ENCODE results near the gene CHST1. TPM values are rescaled to one million over a fixed set of nuclear protein-coding genes. Genes with fewer than 3 reads are reported as not detected.

The CHST1 gene
- total RNA-seq, 3 donors from 2014 or later (not counting 1 experiment from before 2014, with no cell fraction given) = not detected

DNA sequence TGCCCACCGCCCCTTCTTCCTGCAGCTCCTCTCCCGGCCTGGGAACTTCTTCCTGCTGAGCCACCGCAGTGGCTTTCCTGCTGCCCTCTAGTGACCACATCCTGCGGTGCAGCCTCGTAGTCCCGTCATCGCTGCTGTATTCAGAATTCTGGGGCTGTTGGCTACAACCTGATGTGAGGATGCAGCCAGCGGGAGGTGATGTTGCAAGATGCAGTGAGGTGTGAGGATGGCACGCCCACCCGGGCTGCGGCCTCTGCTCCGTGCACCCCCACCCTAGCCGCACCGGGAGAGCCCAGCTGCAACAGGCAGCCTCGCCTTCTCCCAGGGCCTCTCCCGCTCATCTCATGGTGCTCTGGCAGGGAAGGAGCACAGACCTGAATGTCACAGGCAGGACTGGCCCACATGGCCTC is 10.1 kb downstream of the CHST1 start:
- no peak overlapping the region for H3K4me3 Mint-ChIP-seq
- H3K4me1 ChIP-seq (ENCODE audit: control insufficient read depth, insufficient read depth, low read length) = peaks cover 18% of the 10 kb centered on the region
- peaks cover 22 to 26% of the 10 kb centered on the region in 2 donors for H3K27me3 Mint-ChIP-seq (ENCODE audit: low read depth in 2 of 2)
- H3K9me3 Mint-ChIP-seq = no peaks in the 10 kb centered on the region
- no peaks in the 10 kb centered on the region for H3K36me3 ChIP-seq (ENCODE audit: control insufficient read depth, insufficient read depth, low read length)
- intact Hi-C loops (cut with micrococcal nuclease) = loop anchor here (10.0 kb wide), 1 partner anchor 281 kb away; no protein-coding TSS in a partner anchor
- no peaks in the 10 kb centered on the region for H3K9me3 ChIP-seq (ENCODE audit: control insufficient read depth, insufficient read depth, low read length)
- no peaks in the 10 kb centered on the region for H3K36me3 Mint-ChIP-seq
- ATAC-seq (peak; percentile 61 to 81 (median 64)), DNase-seq (peak; percentile 39 to 72)
- TF ChIP-seq, protein P1, sequence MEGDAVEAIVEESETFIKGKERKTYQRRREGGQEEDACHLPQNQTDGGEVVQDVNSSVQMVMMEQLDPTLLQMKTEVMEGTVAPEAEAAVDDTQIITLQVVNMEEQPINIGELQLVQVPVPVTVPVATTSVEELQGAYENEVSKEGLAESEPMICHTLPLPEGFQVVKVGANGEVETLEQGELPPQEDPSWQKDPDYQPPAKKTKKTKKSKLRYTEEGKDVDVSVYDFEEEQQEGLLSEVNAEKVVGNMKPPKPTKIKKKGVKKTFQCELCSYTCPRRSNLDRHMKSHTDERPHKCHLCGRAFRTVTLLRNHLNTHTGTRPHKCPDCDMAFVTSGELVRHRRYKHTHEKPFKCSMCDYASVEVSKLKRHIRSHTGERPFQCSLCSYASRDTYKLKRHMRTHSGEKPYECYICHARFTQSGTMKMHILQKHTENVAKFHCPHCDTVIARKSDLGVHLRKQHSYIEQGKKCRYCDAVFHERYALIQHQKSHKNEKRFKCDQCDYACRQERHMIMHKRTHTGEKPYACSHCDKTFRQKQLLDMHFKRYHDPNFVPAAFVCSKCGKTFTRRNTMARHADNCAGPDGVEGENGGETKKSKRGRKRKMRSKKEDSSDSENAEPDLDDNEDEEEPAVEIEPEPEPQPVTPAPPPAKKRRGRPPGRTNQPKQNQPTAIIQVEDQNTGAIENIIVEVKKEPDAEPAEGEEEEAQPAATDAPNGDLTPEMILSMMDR (IDR thresholded peaks at IDR 0.05) = peak; percentile 78
- H3K27ac ChIP-seq (ENCODE audit: low read length) = no peak overlapping the region
- peaks cover 2% of the 10 kb centered on the region for H3K27me3 ChIP-seq (ENCODE audit: control insufficient read depth, insufficient read depth, low read length)
- no peak overlapping the region for H3K27ac Mint-ChIP-seq
- peaks cover 5 to 10% of the 10 kb centered on the region in 2 donors for H3K4me1 Mint-ChIP-seq
- H3K4me3 ChIP-seq (ENCODE audit: low read length) = no peak overlapping the region
- 14% methylated on average over 16 of the region's 16 CpGs for WGBS (ENCODE audit: insufficient coverage)

DNA sequence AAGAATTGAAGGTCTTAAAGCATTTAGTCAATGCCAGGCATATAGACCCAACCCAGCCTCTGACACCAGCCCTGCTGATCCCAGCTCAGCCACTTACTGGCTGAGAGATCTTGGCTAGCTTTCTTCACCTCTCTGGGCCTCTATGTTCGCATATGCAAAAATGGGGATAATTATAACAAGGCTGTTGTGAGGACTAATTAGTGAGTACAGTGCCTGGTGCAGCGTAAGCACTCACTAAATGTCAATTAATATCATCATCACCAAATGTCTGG is 10.5 kb downstream of the CHST1 start:
- H3K27me3 Mint-ChIP-seq (ENCODE audit: low read depth in 2 of 2) = peaks cover 19 to 26% of the 10 kb centered on the region in 2 donors
- intact Hi-C loops (cut with micrococcal nuclease) = loop anchor here (10.0 kb wide), 1 partner anchor 280 kb away; no protein-coding TSS in a partner anchor
- Histone ChIP-seq H3K4me1 (ENCODE audit: control insufficient read depth, insufficient read depth, low read length) (peaks cover 18% of the 10 kb centered on the region), H3K27ac (ENCODE audit: low read length) (no peak overlapping the region), H3K4me3 (ENCODE audit: low read length) (no peak overlapping the region), H3K9me3 (ENCODE audit: control insufficient read depth, insufficient read depth, low read length) (no peaks in the 10 kb centered on the region), H3K27me3 (ENCODE audit: control insufficient read depth, insufficient read depth, low read length) (peaks cover 2% of the 10 kb centered on the region), H3K36me3 (ENCODE audit: control insufficient read depth, insufficient read depth, low read length) (no peaks in the 10 kb centered on the region)
- TF ChIP-seq, protein P1 (IDR thresholded peaks at IDR 0.05) = no peak
- H3K4me1 Mint-ChIP-seq = peaks cover 9 to 12% of the 10 kb centered on the region in 2 donors
- ATAC-seq = peak in 1 of 3 donors; percentile 6
- no peak overlapping the region for H3K27ac Mint-ChIP-seq
- 80% methylated on average over 2 of the region's 2 CpGs for WGBS (ENCODE audit: insufficient coverage)
- no peaks in the 10 kb centered on the region for H3K36me3 Mint-ChIP-seq
- no peak for DNase-seq
- no peaks in the 10 kb centered on the region for H3K9me3 Mint-ChIP-seq
- no peak overlapping the region for H3K4me3 Mint-ChIP-seq

DNA sequence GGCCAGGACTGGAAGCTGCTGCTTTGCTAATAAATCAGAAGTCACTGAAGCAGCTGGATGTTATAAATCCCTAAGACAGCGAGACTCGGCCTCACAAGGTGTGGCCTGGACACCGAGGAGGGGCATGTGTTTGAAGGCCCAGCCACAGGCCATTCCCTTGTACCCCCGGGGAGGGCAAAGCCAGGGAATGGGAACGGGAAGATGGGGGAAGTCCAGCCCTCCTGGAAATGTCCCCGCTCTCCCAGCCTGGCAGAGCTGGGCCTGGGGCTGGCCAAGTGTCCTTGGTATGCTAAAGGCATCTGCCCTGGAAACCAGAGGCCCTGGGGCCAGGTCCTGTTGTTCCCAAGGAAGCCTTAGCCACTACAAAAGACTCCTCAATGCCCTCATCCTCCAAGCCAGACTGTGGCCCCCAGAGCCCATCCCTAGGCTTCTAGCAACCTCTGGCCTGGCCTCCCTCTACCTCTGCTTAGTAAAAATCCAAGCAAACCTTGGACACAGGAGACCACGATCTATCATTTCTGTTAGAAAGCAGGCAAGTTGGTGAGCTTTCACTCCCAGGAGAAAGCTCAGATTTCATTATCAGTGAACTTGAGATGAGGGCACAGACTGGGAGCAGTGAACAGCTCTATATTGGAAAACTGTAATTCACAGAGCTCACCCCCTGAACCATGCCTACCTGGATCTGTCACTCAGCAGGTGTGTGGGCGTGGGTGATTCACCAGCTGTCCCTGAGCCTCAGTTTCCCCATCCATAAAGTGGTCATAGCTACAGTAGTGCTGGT is 11.0 kb downstream of the CHST1 start:
- ATAC-seq (no peak), DNase-seq (no peak)
- 71% methylated on average over 8 of the region's 8 CpGs for WGBS (ENCODE audit: insufficient coverage)
- Histone ChIP-seq H3K9me3 (ENCODE audit: control insufficient read depth, insufficient read depth, low read length) (no peaks in the 10 kb centered on the region), H3K36me3 (ENCODE audit: control insufficient read depth, insufficient read depth, low read length) (no peaks in the 10 kb centered on the region), H3K4me1 (ENCODE audit: control insufficient read depth, insufficient read depth, low read length) (peaks cover 18% of the 10 kb centered on the region), H3K4me3 (ENCODE audit: low read length) (no peak overlapping the region), H3K27me3 (ENCODE audit: control insufficient read depth, insufficient read depth, low read length) (peaks cover under 1% of the 10 kb centered on the region), H3K27ac (ENCODE audit: low read length) (no peak overlapping the region)
- peaks cover 9 to 12% of the 10 kb centered on the region in 2 donors for H3K4me1 Mint-ChIP-seq
- intact Hi-C loops (cut with micrococcal nuclease) = loop anchor here (10.0 kb wide), 1 partner anchor 280 kb away; no protein-coding TSS in a partner anchor
- H3K36me3 Mint-ChIP-seq = no peaks in the 10 kb centered on the region
- H3K9me3 Mint-ChIP-seq = no peaks in the 10 kb centered on the region
- H3K27me3 Mint-ChIP-seq (ENCODE audit: low read depth in 2 of 2) = peaks cover 16 to 24% of the 10 kb centered on the region in 2 donors
- no peak overlapping the region for H3K27ac Mint-ChIP-seq
- TF ChIP-seq, protein P1 (IDR thresholded peaks at IDR 0.05) = no peak
- H3K4me3 Mint-ChIP-seq = no peak overlapping the region
